ENCODE measurements around the gene RACGAP1.

The RACGAP1 gene

GRCh38 chr12:50014342-50014741 is 11.0 kb downstream of the RACGAP1 start:
- no peak overlapping the region for H2BK120ac ChIP-seq (ENCODE audit: low read depth, low read length)
- no peak overlapping the region for H3K27ac ChIP-seq (replicated peaks; ENCODE audit: low read length)
- no peak for DNase-seq (ENCODE audit: low spot score)

GRCh38 chr12:50013361-50014147 is 11.7 kb downstream of the RACGAP1 start:
- WGBS, 2 donors (ENCODE audit: extremely low coverage in 2 of 2, insufficient read length in 2 of 2, insufficient replicate concordance in 1 of 2), result no CpG with 5 or more reads among the region's 2 CpGs
- Histone ChIP-seq H2AFZ (ENCODE audit: low read length) (no peak overlapping the region), H4K8ac (ENCODE audit: low read depth, low read length) (no peak overlapping the region), H3K9me3 (replicated peaks in 1 of 2; ENCODE audit: control insufficient read depth in 2 of 2, insufficient read depth in 1 of 2, low read depth in 1 of 2, low read length in 2 of 2) (no peaks in the 10 kb centered on the region), H3K18ac (ENCODE audit: low read length) (no peak overlapping the region), H3K4me1 (ENCODE audit: control insufficient read depth in 2 of 2, insufficient read depth in 1 of 2, low read depth in 1 of 2, low read length in 2 of 2) (no peaks in the 10 kb centered on the region), H2BK15ac (ENCODE audit: low read length) (no peak overlapping the region), H3K79me1 (ENCODE audit: low read depth, low read length) (peaks cover 4% of the 10 kb centered on the region), H3K27me3 (ENCODE audit: control insufficient read depth in 3 of 3, insufficient read depth in 3 of 3, low read depth in 1 of 3, low read length in 3 of 3) (peaks cover 0 to 2% (median 0%) of the 10 kb centered on the region in 3 experiments), H3K9ac (ENCODE audit: low read depth, low read length, poor library complexity) (no peak overlapping the region), H3K4ac (ENCODE audit: low read length) (no peak overlapping the region), H3K4me2 (ENCODE audit: insufficient read depth, low read length, poor library complexity, severe bottlenecking) (no peak overlapping the region), H2AK5ac (ENCODE audit: low read depth, low read length) (no peak overlapping the region), H2BK5ac (ENCODE audit: low read length) (no peak overlapping the region), H2BK120ac (ENCODE audit: low read depth, low read length) (no peak overlapping the region), H3K14ac (ENCODE audit: low read length) (no peak overlapping the region), H4K91ac (ENCODE audit: low read depth, low read length, poor library complexity) (no peak overlapping the region), H3K4me3 (ENCODE audit: low read length in 2 of 2) (no peak overlapping the region), H3K36me3 (replicated peaks in 1 of 2; ENCODE audit: control insufficient read depth in 2 of 2, insufficient read depth in 2 of 2, low read length in 2 of 2) (peaks cover 10 to 81% of the 10 kb centered on the region in 2 donors), H2BK12ac (ENCODE audit: low read length) (no peak overlapping the region), H3K23ac (ENCODE audit: low read depth, low read length, poor library complexity) (no peak overlapping the region), H3K27ac (replicated peaks; ENCODE audit: low read length) (no peak overlapping the region)
- DNase-seq (ENCODE audit: low spot score), result no peak

More at GRCh38 chr12:50014342-50014741, 11.0 kb downstream of the RACGAP1 start:
- Histone ChIP-seq H2AK5ac (ENCODE audit: low read depth, low read length) (no peak overlapping the region), H3K14ac (ENCODE audit: low read length) (no peak overlapping the region), H3K23ac (ENCODE audit: low read depth, low read length, poor library complexity) (no peak overlapping the region), H3K9me3 (replicated peaks in 1 of 2; ENCODE audit: control insufficient read depth in 2 of 2, insufficient read depth in 1 of 2, low read depth in 1 of 2, low read length in 2 of 2) (no peaks in the 10 kb centered on the region), H3K18ac (ENCODE audit: low read length) (no peak overlapping the region), H2AFZ (ENCODE audit: low read length) (no peak overlapping the region), H3K79me1 (ENCODE audit: low read depth, low read length) (peaks cover 6% of the 10 kb centered on the region), H4K8ac (ENCODE audit: low read depth, low read length) (no peak overlapping the region), H3K4ac (ENCODE audit: low read length) (no peak overlapping the region), H4K91ac (ENCODE audit: low read depth, low read length, poor library complexity) (no peak overlapping the region), H2BK15ac (ENCODE audit: low read length) (no peak overlapping the region), H3K4me3 (ENCODE audit: low read length in 2 of 2) (no peak overlapping the region), H3K36me3 (replicated peaks in 1 of 2; ENCODE audit: control insufficient read depth in 2 of 2, insufficient read depth in 2 of 2, low read length in 2 of 2) (peaks cover 10 to 78% of the 10 kb centered on the region in 2 donors), H2BK5ac (ENCODE audit: low read length) (no peak overlapping the region), H2BK12ac (ENCODE audit: low read length) (no peak overlapping the region), H3K9ac (ENCODE audit: low read depth, low read length, poor library complexity) (no peak overlapping the region), H3K27me3 (ENCODE audit: control insufficient read depth in 3 of 3, insufficient read depth in 3 of 3, low read depth in 1 of 3, low read length in 3 of 3) (peaks cover 0 to 2% (median 0%) of the 10 kb centered on the region in 3 experiments), H3K4me1 (ENCODE audit: control insufficient read depth in 2 of 2, insufficient read depth in 1 of 2, low read depth in 1 of 2, low read length in 2 of 2) (no peaks in the 10 kb centered on the region), H3K4me2 (ENCODE audit: insufficient read depth, low read length, poor library complexity, severe bottlenecking) (no peak overlapping the region)
- WGBS, 2 donors (ENCODE audit: extremely low coverage in 2 of 2, insufficient read length in 2 of 2, insufficient replicate concordance in 1 of 2), result no CpG with 5 or more reads among the region's 3 CpGs

- Histone ChIP-seq H4K8ac (ENCODE audit: low read depth, low read length) (no peak overlapping the region), H3K79me1 (ENCODE audit: low read depth, low read length) (no peaks in the 10 kb centered on the region), H3K27me3 (ENCODE audit: control insufficient read depth in 3 of 3, insufficient read depth in 3 of 3, low read depth in 1 of 3, low read length in 3 of 3) (no peaks in the 10 kb centered on the region), H4K91ac (ENCODE audit: low read depth, low read length, poor library complexity) (no peak overlapping the region), H3K4me3 (ENCODE audit: low read length in 2 of 2) (no peak overlapping the region), H3K36me3 (replicated peaks in 1 of 2; ENCODE audit: control insufficient read depth in 2 of 2, insufficient read depth in 2 of 2, low read length in 2 of 2) (peaks cover 20 to 93% of the 10 kb centered on the region in 2 donors), H2BK15ac (ENCODE audit: low read length) (no peak overlapping the region), H3K9me3 (replicated peaks in 1 of 2; ENCODE audit: control insufficient read depth in 2 of 2, insufficient read depth in 1 of 2, low read depth in 1 of 2, low read length in 2 of 2) (no peaks in the 10 kb centered on the region), H3K18ac (ENCODE audit: low read length) (no peak overlapping the region), H3K4me1 (ENCODE audit: control insufficient read depth in 2 of 2, insufficient read depth in 1 of 2, low read depth in 1 of 2, low read length in 2 of 2) (no peaks in the 10 kb centered on the region), H3K23ac (ENCODE audit: low read depth, low read length, poor library complexity) (no peak overlapping the region), H3K27ac (replicated peaks; ENCODE audit: low read length) (no peak overlapping the region), H2BK5ac (ENCODE audit: low read length) (no peak overlapping the region), H2BK120ac (ENCODE audit: low read depth, low read length) (no peak overlapping the region), H2BK12ac (ENCODE audit: low read length) (no peak overlapping the region), H3K4ac (ENCODE audit: low read length) (no peak overlapping the region), H3K14ac (ENCODE audit: low read length) (no peak overlapping the region), H3K4me2 (ENCODE audit: insufficient read depth, low read length, poor library complexity, severe bottlenecking) (no peak overlapping the region), H3K9ac (ENCODE audit: low read depth, low read length, poor library complexity) (no peak overlapping the region), H2AFZ (ENCODE audit: low read length) (no peak overlapping the region), H2AK5ac (ENCODE audit: low read depth, low read length) (no peak overlapping the region)
- no peak for DNase-seq (ENCODE audit: low spot score)
- no CpG with 5 or more reads among the region's 1 CpG for WGBS, 2 donors (ENCODE audit: extremely low coverage in 2 of 2, insufficient read length in 2 of 2, insufficient replicate concordance in 1 of 2)
Measured at GRCh38 chr12:50006754-50007442, 18.4 kb downstream of the RACGAP1 start.

- DNase-seq (ENCODE audit: low spot score), result no peak
- Histone ChIP-seq H3K79me1 (ENCODE audit: low read depth, low read length) (no peaks in the 10 kb centered on the region), H3K27ac (replicated peaks; ENCODE audit: low read length) (no peak overlapping the region), H3K14ac (ENCODE audit: low read length) (no peak overlapping the region), H3K9ac (ENCODE audit: low read depth, low read length, poor library complexity) (no peak overlapping the region), H3K4ac (ENCODE audit: low read length) (no peak overlapping the region), H3K9me3 (replicated peaks in 1 of 2; ENCODE audit: control insufficient read depth in 2 of 2, insufficient read depth in 1 of 2, low read depth in 1 of 2, low read length in 2 of 2) (no peaks in the 10 kb centered on the region), H3K36me3 (replicated peaks in 1 of 2; ENCODE audit: control insufficient read depth in 2 of 2, insufficient read depth in 2 of 2, low read length in 2 of 2) (peaks cover 20 to 95% of the 10 kb centered on the region in 2 donors), H2BK5ac (ENCODE audit: low read length) (no peak overlapping the region), H4K91ac (ENCODE audit: low read depth, low read length, poor library complexity) (no peak overlapping the region), H3K4me1 (ENCODE audit: control insufficient read depth in 2 of 2, insufficient read depth in 1 of 2, low read depth in 1 of 2, low read length in 2 of 2) (no peaks in the 10 kb centered on the region), H3K4me3 (ENCODE audit: low read length in 2 of 2) (no peak overlapping the region), H2BK120ac (ENCODE audit: low read depth, low read length) (no peak overlapping the region), H3K23ac (ENCODE audit: low read depth, low read length, poor library complexity) (no peak overlapping the region), H4K8ac (ENCODE audit: low read depth, low read length) (no peak overlapping the region), H2AK5ac (ENCODE audit: low read depth, low read length) (no peak overlapping the region), H2BK12ac (ENCODE audit: low read length) (no peak overlapping the region), H2BK15ac (ENCODE audit: low read length) (no peak overlapping the region), H3K18ac (ENCODE audit: low read length) (no peak overlapping the region), H3K27me3 (ENCODE audit: control insufficient read depth in 3 of 3, insufficient read depth in 3 of 3, low read depth in 1 of 3, low read length in 3 of 3) (no peaks in the 10 kb centered on the region), H3K4me2 (ENCODE audit: insufficient read depth, low read length, poor library complexity, severe bottlenecking) (no peak overlapping the region), H2AFZ (ENCODE audit: low read length) (no peak overlapping the region)
- WGBS, 2 donors (ENCODE audit: extremely low coverage in 2 of 2, insufficient read length in 2 of 2, insufficient replicate concordance in 1 of 2), result no CpG with 5 or more reads among the region's 7 CpGs
Measured at GRCh38 chr12:50006280-50006679, 19.0 kb downstream of the RACGAP1 start.
